UCSD-AML1 (cell line): Measurements from ENCODE around the gene RPSA.
"Not testable (repeated sequence)": the region's sequence is repeated elsewhere in the genome, so short reads cannot be mapped to it uniquely, and the experiment has no call there.

Experiments used
- DNase-seq: peaks from one replicate; lab custom pipeline; 2025; ENCODE audit not compliant: unreplicated experiment; lab: John Stamatoyannopoulos, UW

Gene RPSA

GRCh38 chr3:39454591-39455217 is 48.2 kb downstream of the RPSA start:
- no peak for DNase-seq

GRCh38 chr3:39456159-39456558 is 49.6 kb downstream of the RPSA start:
- no peak for DNase-seq

GRCh38 chr3:39457361-39457760 is 50.8 kb downstream of the RPSA start:
- DNase-seq = no peak

- not testable (repeated sequence) for DNase-seq
These were observed 52.1 kb downstream of the RPSA start for GRCh38 chr3:39458579-39458978.

DNA sequence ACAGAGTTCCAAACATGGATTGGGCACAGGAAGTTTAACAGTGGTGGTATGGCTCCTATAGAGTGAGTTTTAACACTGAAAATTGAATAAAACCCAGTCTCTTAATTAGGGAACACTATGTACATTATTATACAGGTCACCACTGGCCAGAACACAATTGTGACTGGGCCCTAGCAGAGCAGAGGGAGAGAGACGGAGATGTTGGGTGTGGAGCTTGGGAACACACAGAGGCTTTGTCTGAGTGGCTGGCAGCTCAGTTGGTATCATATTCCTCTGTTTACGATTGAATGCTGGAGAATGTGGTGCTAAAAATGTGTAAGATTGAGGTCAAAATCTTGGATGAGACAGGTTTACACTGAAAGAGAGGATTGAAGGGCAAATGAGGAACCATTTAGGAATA is 54.2 kb downstream of the RPSA start:
- no peak for DNase-seq
